DMS79 treated with DMSO at 0.1 percent for 48 hours (cell line): ENCODE measurements around the gene CENPT.

Experiments
- DNase-seq: peaks from one replicate; lab custom pipeline; 2025; lab: John Stamatoyannopoulos, UW

CENPT gene, protein sequence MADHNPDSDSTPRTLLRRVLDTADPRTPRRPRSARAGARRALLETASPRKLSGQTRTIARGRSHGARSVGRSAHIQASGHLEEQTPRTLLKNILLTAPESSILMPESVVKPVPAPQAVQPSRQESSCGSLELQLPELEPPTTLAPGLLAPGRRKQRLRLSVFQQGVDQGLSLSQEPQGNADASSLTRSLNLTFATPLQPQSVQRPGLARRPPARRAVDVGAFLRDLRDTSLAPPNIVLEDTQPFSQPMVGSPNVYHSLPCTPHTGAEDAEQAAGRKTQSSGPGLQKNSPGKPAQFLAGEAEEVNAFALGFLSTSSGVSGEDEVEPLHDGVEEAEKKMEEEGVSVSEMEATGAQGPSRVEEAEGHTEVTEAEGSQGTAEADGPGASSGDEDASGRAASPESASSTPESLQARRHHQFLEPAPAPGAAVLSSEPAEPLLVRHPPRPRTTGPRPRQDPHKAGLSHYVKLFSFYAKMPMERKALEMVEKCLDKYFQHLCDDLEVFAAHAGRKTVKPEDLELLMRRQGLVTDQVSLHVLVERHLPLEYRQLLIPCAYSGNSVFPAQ

DNA sequence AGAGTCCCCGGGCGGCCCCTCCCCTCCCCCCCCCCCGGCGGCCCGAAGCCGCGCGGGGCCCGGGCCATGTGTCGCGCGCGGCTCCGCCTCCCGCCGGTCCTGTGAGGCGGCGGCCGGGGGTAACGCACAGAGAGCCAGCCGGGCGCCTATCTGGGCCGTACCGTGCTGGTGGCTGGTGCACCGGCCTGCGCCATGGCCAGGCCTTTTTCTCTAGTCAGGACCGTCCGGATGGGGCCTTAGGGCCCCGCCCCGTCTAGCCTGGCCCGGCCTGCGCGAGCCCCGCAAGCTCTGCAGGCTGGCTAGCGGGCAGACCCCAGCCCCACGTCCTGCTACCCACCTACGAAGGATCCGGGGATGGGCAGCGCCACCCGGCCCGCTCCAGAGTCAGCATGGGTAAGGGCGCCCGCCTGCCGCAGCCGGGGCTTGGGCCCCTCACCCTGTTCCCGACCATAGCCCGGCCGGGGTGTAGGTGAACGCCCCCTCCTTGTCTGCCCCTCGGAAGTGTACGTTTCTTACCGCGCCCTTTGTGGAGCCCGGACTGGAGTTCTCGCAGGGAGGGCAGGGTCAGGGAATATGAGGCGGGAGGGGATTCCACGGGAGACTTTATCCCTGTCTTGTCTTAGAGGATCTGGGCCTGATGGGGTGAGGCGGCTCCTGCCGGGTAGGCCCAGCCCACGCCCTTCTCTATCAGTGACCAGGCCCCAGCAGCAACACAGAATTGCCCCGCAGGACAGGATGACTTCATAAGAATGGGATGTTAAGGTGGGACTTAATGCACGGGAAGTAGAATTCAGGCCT, at the start of gene CENPT:
Gene CENPT, minus strand, starts transcription at position 630 of the 798 bp plus-strand sequence. CDS start 13,834 bp downstream, outside the sequence.
- DNase-seq: no peak

DNA sequence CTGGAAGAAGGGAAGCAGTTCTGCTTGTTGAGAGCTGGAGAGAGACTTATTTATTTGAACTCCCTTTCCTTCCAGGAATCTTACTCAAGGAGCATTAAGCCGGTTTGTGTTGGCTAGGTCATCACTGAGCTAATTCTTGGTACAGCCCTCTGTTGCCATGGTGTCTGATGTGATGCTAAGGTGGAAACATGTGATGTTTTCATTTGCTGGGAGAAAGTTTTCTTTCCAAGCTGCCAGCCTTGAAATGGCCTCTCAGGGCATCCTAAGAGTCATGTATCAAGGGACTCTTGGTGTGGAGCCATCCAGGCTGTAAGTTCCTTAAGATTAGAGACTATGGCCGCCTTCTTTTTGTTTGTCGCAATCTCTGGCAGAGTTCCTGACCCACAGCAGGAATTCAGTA, 49.7 kb upstream of the CENPT start:
- DNase-seq: no peak

DNA sequence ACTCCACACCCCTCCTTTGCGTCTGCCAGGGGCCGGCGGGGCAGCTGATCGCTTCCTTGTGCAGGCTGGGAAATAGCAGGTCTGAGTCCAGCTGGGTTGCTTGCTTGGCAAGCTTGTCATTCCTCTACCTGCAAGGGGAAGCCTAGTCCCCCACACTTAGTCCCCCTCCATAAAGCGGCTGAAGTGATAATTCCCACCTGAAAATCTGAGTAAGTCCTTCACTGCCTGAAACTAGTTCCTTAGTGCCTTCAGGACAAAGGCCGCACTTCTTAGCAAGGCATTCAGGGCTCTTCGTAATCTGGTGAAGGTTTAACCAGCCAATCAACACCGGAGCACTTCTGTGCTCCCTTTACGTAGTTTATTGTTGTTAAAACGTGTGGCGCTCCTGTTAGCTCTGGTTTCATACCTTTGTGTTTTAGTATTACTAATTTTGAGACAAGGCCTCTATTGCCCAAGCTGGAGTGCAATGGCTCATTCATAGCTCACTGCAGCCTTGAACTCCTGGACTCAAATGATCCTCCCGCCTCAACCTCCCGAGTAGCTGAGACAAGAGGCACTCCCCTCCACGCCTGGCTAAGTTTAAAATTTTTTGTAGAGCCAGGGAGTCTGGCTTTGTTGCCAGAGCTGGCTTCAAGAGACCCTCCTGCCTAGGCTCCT, 46.4 kb upstream of the CENPT start:
- no peak for DNase-seq

DNA sequence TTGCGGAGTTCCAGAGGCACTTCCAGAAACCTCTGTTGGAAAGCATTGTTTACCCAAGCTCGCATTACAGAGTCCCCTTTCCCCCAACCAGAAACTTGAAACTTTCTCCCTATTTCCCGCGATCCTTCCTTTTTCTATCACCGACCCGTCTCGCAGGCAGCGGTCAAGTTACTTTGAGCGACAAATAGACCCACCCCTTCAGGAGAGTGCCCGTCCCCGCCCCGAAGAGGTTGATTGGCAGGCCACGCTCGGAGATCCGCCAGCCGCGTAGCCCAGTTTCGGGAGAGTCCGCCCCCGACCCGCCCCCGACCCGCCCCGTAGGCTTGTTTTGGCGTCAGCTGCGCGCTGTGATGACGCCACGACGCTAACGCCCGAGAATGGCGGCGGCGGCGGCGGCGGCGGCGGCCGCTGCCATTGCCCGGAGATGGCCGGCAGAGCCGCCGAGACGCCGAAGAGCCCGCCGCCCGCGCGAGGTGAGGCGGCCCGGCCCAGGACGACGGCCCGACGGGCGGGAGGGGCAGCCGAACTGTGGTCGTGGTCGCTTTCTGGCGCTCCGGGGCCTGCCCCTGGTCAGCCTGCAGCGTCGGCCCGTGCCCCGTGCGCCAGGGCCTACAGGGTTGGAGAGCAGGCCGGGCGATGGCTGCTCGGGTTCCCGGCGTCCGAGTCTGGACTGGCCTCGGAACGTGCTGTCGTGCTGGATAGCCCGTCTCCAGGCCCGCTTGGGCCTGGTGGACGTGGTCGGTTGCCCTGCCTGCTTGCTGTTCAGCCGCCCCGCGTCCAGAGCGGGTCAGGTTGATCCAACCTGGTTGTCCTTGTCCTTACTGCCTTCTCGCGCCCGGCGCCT, 45.6 kb upstream of the CENPT start, which contains the start of gene PSKH1:
Gene PSKH1, plus strand, starts transcription at position 356 of the 844 bp plus-strand sequence. CDS start 15,496 bp downstream, outside the sequence.
- DNase-seq: peak; percentile 74

DNA sequence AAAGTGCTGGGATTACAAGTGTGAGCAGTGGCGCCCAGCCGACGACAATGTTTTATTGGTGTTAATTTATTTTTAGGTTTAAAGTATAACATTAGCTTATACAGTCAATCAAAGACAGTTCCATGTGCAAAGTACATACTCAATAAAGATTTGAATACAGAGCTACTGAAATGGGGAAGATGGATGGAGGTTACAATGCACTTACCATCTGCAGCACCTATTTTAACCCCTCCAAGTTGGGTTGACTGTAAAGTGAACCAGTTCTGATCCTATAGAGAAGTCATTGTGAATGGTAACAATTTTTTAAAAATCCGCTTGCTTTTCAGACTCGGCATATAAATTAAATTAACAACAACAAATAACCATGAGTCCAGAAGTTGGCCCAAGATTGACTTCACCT, 44.9 kb upstream of the CENPT start:
- no peak for DNase-seq

DNA sequence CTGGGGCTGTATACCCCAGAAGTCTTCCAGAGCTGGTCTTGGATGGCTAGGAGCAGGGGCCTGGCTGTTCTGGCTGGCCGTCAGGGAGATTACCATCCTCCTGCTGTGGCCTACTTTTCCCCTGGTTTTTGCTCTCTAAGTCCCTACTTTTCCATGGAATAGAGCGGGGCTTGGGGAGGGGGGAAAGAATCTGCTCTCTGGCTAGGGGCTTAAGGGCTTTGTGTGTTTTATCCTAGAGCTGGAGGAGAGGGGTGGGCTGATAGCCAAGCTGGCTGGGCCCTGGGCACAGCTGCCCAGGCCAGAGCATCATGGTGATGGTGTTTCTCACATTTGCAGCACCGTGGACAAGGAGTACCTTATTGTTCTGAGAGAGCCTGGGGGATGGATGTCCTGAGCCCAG, 40.8 kb upstream of the CENPT start:
- DNase-seq: no peak

DNA sequence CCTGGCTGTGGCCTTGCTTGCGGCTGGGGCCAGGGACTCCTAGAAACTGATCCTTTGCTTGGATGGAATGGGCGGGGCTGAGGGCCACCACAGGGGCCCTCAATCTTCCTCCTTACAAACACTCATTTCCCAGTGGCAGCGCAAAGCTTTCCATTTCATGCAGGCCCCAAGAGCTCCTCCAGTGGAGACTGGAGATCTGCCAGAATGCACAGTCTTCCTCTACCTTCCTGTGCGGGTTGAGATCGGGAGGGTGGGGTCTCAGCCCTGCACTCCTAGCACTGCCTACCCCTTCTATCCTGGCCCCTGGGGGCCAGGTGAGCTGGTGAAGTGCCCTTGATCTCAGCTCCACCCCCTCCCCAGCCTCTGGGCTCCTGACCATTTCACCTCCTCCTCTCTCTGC, 38.9 kb upstream of the CENPT start:
- DNase-seq: peak; percentile 10

DNA sequence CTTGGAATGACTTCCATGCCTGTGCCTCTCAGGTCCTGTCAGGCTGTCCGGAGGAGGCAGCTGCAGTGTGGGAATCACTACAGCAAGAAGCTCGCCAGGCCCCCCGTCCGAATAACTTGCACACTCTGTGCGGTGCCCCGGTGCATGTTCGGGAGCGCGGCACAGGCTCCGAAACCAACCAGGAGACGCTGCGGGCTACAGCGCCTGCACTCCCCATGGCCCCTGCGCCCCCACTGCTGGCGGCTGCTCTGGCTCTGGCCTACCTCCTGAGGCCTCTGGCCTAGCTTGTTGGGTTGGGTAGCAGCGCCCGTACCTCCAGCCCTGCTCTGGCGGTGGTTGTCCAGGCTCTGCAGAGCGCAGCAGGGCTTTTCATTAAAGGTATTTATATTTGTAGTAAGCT, 38.5 kb upstream of the CENPT start:
- DNase-seq: no peak

DNA sequence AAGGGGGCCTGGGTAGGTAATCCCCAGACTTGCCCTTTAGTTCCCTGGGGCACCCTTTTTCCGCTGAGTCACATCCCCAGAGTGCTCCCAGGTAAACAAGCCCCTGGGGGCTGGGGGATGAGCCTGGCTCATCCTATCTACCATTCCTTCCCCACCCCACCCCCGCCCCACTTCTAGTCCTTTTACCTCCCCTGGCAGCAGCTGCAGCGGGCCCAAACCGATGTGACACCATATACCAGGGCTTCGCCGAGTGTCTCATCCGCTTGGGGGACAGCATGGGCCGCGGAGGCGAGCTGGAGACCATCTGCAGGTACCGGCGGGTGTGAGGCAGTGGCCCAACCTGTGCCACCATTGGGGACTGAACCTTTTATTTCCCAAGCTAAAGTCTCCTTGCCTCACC, 38.1 kb upstream of the CENPT start:
- DNase-seq: no peak

DNA sequence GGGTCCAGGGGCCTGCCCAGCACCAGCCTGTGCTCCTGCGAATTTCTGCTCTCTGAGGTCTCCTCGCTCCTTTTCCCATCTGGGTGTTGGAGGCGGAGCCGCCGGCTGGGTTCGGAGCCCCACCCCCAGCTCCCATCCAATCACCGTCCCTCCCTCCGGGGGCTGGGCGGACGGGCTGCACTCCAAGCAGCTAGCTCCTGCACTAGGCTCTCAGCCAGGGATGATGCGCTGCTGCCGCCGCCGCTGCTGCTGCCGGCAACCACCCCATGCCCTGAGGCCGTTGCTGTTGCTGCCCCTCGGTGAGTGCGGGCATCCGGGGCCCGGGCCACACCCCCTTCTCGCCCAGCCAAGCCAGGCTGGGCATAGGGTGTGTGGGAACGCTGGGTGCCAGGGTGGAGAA, 37.2 kb upstream of the CENPT start, which contains the start of gene NRN1L:
Gene NRN1L, plus strand, starts transcription at position 202 of the 400 bp plus-strand sequence. Its CDS starts 19 bp downstream, at position 221.
- DNase-seq: no peak

DNA sequence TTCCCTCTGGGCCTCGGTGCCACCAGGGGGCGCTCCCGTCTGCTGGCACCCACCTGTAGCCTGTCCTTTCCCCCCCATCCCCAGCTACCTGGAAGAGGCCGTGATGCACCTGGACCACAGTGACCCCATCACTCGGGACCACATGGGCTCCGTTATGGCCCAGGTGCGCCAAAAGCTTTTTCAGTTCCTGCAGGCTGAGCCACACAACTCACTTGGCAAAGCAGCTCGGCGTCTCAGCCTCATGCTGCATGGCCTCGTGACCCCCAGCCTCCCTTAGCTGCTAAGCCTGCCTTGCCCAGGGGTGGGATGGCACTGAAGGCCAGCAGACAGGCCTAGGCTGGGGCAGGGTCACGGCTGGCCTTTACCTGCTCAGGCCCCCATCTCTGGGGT, 36.4 kb upstream of the CENPT start:
- no peak for DNase-seq

DNA sequence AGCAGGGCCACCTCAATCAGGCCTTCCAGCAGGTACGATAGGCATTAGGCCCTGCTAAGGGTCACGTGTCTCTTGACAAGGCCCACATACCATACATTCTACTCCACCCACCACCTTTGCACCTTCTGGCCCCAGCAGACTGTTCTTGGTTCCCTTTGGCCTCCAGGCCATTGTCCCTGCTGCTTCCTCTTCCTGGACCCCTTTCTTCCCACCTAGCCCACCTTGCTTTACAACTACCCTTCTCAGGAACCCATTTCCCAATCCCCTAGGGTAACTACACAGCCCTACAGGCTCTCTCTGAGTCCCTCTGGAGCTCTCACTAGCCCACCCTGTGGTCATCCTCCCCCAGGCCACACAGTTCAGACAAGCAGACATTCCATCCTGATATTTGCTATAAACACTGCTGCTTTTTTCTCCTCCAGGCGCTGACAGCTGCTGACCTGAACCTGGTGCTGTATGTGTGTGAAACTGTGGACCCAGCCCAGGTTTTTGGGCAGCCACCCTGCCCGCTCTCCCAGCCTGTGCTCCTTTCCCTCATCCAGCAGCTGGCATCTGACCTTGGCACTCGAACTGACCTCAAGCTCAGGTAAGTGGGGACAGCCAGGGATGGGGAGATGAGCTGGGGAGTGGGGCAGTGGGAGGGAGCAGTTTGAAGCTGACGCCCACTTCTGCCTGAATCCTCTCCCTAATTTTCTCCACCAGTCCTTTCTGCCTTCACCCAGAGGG, 35.8 kb upstream of the CENPT start:
- no peak for DNase-seq

DNA sequence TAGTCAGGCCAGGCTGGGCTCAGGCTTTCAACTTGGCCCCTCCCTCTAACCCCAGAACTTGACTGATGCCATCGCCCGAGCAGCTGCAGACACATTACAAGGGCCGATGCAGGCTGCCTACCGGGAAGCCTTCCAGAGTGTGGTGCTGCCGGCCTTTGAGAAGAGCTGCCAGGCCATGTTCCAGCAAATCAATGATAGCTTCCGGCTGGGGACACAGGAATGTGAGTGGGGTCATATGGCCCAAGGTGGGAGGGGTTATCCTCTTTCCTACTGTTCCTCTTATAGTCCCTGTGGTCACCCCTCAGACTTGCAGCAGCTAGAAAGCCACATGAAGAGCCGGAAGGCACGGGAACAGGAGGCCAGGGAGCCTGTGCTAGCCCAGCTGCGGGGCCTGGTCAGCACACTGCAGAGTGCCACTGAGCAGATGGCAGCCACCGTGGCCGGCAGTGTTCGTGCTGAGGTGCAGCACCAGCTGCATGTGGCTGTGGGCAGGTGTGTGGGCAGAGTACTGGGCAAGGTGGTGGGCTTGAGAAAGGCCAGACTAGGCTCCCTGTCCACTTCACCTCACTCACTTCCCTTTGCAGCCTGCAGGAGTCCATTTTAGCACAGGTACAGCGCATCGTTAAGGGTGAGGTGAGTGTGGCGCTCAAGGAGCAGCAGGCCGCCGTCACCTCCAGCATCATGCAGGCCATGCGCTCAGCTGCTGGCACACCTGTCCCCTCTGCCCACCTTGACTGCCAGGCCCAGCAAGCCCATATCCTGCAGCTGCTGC, 35.1 kb upstream of the CENPT start:
- no peak for DNase-seq

DNA sequence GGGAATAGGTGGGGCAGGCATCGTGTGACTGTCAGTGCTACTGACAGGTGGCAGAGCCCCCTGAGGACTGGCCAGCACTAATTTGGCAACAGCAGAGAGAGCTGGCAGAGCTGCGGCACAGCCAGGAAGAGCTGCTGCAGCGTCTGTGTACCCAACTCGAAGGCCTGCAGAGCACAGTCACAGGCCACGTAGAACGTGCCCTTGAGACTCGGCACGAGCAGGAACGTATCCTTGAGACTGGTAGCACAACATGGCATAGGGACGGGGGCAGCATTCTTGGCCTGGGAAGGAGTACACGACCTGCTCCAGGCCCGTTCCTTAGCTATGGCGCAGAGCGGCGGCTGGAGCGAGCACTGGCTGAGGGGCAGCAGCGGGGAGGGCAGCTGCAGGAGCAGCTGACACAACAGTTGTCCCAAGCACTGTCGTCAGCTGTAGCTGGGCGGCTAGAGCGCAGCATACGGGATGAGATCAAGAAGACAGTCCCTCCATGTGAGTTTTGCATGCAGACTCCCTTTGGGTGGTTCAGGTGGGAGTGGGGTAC, 34.2 kb upstream of the CENPT start:
- DNase-seq: no peak

DNA sequence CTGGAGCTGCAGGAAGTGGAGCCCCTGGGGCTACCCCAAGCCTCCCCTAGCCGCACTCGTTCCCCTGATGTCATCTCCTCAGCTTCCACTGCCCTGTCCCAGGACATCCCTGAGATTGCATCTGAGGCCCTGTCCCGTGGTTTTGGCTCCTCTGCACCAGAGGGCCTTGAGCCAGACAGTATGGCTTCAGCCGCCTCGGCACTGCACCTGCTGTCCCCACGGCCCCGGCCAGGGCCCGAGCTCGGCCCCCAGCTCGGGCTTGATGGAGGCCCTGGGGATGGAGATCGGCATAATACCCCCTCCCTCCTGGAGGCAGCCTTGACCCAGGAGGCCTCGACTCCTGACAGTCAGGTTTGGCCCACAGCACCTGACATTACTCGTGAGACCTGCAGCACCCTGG, 33.1 kb upstream of the CENPT start:
- no peak for DNase-seq

DNA sequence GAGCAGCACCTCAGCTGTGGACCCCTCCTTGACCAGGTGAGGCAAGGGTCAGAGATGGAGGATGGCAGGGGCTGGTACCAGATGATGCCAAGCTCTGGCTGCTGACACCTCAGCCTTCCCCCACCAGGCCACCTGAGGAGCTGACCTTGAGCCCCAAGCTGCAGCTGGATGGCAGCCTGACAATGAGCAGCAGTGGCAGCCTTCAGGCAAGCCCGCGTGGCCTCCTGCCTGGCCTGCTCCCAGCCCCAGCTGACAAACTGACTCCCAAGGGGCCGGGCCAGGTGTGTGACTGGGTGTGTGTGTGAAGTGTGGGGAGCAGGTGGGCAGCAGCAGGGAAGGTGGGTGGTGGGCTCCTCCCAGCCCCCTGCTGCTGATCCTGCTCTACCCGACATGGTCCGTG, 32.4 kb upstream of the CENPT start:
- DNase-seq: no peak

DNA sequence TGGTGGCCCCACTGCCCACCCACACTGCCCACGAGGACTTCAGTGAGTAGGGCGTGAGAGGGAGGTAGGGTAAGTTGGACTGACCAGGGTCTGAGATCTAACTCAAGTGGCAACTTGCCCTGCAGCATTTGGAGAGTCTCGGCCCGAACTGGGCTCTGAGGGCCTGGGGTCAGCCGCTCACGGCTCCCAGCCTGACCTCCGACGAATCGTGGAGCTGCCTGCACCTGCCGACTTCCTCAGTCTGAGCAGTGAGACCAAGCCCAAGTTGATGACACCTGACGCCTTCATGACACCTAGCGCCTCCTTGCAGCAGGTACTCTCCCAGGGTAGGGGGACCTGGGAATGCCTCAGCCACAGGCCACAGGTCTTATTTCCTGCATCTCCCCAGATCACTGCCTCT, 32.0 kb upstream of the CENPT start:
- DNase-seq: no peak

DNA sequence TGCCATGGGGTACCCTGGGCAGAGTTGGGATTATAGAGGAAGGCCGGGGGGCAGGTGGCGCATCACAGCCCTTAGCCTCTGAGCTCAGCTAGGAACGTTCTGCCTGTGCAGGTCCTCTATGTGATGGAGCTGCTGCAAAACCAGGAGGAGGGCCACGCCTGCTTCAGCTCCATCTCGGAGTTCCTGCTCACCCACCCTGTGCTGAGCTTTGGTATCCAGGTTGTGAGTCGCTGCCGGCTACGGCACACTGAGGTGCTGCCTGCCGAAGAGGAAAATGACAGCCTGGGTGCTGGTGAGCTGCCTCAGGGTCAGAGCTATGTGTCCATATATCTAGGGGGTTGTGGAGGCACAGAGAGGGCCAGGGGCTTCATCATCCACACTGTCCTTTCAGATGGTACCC, 31.4 kb upstream of the CENPT start:
- DNase-seq: no peak

DNA sequence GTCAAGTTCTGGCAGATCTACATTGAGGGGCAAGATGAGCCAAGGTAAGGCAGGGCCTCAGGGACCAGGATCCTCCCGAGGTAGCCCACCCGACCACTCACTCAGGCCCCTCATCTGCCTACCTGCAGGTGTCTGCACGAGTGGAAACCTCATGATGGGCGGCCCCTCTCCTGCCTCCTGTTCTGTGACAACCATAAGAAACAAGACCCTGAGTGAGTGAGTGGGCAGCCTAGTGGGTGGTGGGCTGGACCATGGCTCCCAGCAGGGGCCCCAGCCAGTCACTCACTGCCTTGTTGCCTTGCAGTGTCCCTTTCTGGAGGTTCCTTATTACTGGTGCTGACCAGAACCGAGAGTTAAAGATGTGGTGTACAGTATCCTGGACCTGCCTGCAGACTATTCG, 30.7 kb upstream of the CENPT start:
- no peak for DNase-seq

DNA sequence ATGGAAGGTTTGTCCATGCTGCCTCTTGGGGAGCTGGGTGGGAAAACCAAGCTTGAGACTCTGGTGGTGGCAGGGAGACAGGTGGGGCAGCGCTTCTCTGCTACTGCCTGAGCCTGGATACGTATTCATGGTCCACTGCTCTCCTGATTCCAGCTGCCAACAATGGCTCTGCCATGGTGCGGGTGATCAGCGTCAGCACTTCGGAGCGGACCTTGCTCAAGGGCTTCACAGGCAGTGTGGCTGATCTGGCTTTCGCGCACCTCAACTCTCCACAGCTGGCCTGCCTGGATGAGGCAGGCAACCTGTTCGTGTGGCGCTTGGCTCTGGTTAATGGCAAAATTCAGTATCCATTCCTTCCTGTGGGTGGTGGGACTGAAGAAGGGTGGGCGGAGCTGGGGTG, 29.6 kb upstream of the CENPT start:
- no peak for DNase-seq
